SK-MEL-5 (cell line): ENCODE results near the gene SLAIN2. TPM values are rescaled to one million over a fixed set of nuclear protein-coding genes. Genes with fewer than 3 reads are reported as not detected.
A peak's percentile ranks its signal among the peaks of the same experiment; 100 is the strongest.
"Not testable (repeated sequence)": the region's sequence is repeated elsewhere in the genome, so short reads cannot be mapped to it uniquely, and the experiment has no call there.

Experiments used
- DNase-seq: peaks from one replicate; pipeline ENCODE4 v3.0.0-alpha.2; 2016; ENCODE audit warnings: low read depth, low spot score
- in situ Hi-C: cut with HindIII; loops from 2 replicates; pipeline ENCODE4 v1.10.0; 2016; ENCODE audit warnings: low sequenced_read_pairs, high pct_unique_total_duplicates, low pct_unique_long_range_greater_than_20kb
- polyA plus RNA-seq, 2 experiments: library from polyadenylated mRNA; depleted of rRNA; stranded (reverse); fragments of >200 nt; gene quantifications; 2 replicates each; pipeline ENCODE4 v1.2.3, GENCODE V29; 2015
- total RNA-seq: library from RNA; depleted of rRNA; stranded (reverse); fragments of >200 nt; shearing (Covaris generic); gene quantifications from 2 replicates; pipeline ENCODE4 v1.2.3, GENCODE V29; 2014; rRNA removed

SLAIN2 gene
- 22.0 and 36.6 TPM in 2 replicates for total RNA-seq
- 34.3 and 39.9 TPM in 2 replicates for polyA plus RNA-seq (2015; cell fraction: cytosol; rRNA removed)
- 4.4 and 33.8 TPM in 2 replicates for polyA plus RNA-seq (2015; cell fraction: nucleus; rRNA removed)

DNA sequence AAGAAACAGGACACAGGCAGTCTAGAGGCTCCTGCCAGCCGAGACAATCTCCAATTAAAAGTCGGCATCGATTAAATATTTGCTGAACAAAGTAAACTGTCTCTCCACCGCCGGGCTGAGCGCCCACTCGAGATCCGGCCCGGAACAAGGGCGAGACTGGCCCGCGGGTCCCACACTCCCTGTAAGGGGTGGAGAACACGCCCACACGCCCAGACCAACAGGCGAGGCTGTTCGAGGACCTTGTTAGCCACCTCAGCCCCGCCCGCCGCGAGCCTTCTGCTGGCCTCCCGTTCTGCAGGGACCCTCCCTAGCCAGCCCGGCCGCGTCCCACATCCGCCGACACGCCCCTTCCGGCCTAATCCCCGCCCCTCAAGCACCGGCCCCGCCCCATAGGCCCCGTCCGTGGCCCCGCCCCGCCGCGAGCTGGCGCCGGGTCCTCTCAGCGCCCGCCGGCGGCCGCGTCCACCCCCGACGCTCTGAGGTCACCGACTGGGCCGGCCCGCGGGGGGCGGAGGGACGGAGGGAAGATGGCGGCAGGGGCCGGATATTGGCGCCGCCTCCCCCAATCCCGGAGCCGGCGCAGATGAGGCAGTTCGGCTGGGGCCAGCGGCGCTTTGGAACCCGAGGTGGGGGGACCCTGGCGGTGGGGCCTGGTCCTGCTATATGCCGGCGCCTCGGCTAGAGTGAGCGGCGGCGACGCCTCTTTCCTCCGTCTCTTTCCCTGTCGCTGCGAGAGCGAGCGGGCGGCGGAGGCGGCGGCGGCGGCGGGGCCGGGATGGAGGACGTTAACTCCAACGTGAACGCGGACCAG lies at the start of gene SLAIN2:
Gene SLAIN2 (plus strand): TSS at position 565 of the 811 bp plus-strand sequence. CDS start 211 bp downstream, at position 776.
- DNase-seq: peak; percentile 96
- in situ Hi-C loops: no loop called here

DNA sequence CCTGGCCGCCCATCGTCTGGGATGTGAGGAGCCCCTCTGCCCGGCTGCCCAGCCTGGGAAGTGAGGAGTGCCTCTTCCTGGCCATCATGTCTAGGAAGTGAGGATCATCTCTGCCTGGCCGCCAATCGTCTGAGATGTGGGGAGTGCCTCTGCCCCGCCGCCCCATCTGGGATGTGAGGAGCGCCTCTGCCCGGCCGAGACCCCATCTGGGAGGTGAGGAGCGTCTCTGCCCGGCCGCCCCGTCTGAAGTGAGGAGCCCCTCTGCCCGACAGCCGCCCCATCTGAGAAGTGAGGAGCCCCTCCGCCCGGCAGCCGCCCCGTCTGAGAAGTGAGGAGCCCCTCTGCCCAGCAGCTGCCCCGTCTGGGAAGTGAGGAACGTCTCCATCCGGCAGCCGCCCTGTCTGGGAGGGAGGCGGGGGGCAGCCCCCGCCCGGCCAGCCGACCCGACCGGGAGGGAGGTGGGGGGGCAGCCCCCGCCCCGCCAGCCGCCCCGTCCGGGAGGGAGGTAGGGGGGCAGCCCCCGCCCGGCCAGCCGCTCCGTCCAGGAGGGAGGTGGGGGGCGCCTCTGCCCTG lies 49.0 kb upstream of the SLAIN2 start:
- DNase-seq, in situ Hi-C loops: not testable (repeated sequence)

DNA sequence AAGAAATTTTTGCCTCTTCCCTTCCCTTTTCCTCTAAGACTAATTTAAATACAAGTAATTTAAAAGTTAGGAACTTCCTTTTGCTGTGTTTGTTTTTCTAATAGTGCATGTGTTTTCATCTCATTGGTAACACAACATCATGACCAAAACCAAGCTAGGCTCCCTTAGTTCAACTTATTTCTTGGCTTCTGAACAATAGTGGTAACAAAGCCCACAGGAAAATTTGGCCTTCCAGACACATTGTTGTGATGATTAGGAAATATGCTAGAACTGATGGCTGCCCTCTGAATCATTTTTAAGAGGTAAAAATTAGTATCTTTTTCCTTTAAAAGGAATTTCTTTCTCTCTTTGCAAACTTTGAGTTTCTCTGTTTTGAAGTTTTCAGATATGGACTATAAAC lies 46.2 kb upstream of the SLAIN2 start:
- no peak for DNase-seq
- in situ Hi-C loops: no loop called here

DNA sequence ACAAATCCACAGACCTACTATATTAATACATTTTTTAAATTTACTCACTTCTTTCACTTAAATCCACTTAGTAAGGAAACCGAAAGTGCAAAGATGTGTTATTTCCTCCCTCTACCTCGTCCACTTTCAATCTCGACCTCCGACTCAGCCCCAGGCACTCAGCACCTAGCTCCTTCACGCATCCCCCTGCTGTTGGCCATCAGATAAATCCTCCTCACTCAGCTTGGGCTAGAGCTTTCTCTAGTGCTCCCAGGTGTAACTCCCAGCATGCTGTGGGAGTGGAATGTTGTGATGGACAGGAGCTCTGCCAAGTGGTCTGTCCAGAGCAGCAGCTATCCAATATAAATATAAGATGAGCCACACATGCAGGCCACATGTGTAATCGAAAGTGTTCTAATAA lies 45.0 kb upstream of the SLAIN2 start:
- in situ Hi-C loops: no loop called here
- no peak for DNase-seq

DNA sequence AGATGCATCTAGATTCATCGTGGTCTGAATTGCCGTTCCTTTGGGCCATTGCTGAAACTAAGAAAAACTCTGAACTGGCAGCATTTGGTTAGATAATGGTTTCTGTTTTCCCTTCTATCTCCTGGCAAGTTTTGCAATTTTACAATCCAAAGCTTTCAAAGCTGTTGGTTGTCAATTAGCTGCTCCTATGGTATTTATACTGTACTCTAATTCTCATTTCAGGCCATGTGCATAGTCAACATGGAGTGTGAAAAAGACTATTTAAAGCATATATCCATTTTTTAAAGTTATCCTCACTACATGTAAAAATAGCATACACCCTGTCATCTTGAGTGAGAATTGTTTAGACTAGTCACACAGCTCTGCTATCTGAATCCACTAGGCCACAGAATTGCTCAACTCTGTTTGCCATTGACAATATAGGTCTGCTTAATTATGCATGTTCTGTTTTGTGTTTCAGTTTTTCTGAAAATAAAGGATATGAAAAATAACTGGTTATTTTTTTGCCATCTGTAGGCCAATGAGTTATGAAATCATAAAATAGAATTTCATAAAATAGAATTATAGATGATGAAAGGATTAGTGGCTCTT lies 44.0 kb upstream of the SLAIN2 start:
- DNase-seq: no peak
- in situ Hi-C loops: no loop called here

DNA sequence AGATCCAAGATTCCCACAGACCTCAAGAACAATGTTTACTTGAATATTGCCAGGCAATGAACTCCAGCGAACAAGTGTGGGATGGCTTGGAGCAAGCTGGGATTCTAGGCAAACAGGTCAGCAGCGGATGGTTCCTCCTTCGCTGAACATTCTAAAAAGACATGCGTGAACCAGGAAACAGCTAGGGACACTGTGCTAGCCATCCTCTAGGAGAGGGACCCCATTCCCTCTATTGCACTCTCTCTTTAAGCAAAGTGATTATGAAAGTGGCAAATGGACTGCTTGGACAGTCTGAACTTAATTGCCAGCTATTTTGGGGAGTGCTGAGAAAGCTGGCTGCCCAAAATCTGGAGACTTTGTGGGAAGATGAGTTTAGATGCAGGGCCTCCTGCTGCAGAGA lies 41.8 kb upstream of the SLAIN2 start:
- in situ Hi-C loops: no loop called here
- DNase-seq: no peak

DNA sequence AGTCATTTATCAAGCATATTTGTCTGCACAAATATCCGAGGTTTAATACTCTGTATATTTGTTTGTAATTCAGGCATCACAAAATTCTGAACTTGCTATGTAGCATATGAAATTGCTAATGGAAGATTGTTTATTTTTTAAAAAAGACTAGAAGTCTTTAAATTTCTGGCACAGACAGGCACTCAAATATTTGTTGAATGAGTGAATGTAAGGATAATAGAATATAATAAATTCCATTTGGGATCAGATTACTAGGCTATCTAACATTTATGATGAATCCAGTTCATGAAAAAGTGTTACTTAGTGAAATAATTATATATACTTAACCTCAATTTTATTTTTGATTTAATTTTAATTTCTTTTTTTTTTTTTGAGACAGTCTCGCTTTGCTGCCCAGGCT lies 41.3 kb upstream of the SLAIN2 start:
- in situ Hi-C loops: no loop called here
- no peak for DNase-seq

DNA sequence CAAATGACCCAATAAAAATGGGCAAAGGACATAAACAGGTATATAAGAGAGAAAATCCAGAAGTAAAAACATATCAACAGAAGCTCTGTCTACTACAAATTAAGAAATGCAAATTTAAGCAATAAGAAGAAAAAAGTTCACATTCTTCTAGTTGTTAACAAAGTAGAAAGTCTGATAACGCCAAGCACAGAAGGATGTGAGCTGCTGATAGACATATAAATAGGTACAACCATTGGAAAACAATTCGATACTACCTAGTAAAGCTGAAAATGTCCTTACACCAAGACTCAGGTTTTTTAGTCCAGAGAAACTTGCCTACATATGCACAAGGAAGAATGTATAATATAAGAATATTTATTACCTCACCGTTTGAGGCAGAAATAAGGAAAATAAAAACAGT lies 35.8 kb upstream of the SLAIN2 start:
- in situ Hi-C loops: no loop called here
- DNase-seq: no peak

DNA sequence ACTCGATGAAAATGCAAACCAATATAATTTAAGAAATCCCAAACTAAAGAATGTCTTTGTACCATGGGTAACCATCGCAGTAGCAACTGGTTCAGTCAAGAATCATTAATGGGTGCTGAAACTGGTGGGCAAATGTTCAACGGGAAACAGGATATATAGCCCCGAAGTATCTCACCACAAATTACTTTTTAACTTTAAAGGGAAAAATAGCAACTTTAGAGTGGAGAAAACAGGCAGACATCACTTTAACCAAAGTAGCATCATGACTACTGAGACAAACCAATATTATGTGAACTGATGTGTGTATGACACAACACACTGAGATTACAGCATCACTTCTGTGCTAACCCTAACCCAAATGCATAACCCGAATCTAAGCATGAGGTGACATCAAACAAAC lies 33.8 kb upstream of the SLAIN2 start:
- DNase-seq: no peak
- in situ Hi-C loops: no loop called here

DNA sequence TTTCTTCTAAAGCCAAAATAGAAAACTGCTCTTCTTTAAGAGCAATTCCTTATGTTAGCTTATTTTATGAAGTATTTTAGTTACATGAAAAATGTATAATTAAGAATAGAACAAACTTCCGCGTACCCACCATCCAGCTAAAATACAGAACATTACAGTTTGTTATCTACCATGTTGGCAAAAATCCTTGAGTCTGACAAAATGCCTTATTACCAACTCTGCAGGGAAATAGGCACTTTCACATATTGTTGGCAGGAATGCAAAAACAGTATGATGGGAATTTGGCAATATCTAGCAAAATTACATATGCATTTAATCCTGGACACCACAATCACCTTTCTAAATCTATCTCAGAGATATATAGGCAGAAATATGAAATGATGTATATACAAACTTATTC lies 32.4 kb upstream of the SLAIN2 start:
- DNase-seq: no peak
- in situ Hi-C loops: no loop called here

DNA sequence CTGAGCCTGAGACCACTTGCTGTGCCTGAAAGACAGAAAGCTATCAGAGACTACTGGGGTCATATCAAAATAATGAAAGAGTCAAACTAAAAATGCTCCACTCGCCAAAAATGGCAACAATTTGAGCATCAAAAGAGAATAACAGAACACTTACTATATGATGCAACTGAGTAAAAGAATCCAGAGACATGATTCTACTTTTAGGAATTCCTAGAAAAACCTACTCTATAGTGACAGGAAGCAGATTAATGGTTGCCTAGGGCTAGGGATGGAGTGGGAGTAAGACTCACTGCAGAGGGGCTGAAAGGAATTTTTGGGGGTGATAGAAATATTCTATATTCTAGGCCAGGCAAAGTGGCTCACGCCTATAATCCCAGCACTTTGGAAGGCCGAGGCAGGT lies 29.4 kb upstream of the SLAIN2 start:
- in situ Hi-C loops: no loop called here
- no peak for DNase-seq

DNA sequence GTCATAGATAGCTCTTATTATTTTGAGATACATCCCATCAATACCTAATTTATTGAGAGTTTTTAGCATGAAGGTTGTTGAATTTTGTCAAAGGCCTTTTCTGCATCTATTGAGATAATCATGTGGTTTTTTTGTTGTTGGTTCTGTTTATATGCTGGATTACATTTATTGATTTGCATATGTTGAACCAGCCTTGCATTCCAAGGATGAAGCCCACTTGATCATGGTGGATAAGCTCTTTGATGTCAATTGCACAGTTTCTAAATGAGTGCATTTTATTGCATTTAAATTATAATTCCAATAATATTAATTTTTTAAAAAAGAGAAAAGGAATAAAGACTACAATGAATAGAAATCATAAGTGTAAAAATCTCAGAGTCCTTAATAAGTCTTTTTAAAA lies 26.6 kb upstream of the SLAIN2 start:
- DNase-seq, in situ Hi-C loops: not testable (repeated sequence)

DNA sequence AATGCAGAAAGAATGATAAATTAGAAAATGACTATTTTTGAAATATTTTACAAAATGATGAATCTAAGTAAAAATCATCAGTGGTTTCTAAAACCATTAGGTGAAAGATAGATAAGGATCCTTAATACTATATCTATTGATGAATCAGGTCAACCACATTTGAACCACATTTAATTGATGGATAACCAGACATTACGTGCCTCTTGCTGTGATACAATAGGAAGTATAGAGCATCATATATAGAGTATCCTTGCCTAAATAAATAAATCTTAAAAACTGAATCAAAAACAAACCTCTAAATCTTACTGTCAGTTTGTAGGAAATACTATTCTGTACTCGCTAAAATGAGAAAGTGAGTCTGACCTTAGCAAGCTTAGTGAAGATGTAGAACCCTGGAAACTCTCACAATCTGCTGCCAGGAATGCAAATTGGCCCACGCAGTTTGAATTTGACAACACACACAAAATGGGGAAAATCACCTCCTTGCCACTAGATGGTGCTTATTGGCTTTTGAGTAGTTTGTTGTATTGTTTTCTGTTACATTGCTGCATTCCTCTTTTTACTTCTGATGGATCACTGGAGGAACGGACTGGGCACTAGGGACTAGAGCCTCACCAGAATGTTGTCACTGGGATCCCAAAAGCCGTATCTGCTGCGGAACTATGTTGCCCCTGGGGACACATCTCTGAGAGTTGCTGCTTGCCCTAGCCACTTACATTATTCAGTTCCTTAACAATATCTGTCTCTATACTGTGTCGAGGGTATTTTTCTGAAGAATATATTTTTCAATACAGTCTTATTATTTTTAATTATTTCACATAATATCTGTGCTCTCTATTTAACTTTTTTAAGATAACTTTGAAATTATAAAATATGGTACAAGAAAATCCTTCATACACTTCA lies 25.4 kb upstream of the SLAIN2 start:
- in situ Hi-C loops: no loop called here
- peak; percentile 77 for DNase-seq

DNA sequence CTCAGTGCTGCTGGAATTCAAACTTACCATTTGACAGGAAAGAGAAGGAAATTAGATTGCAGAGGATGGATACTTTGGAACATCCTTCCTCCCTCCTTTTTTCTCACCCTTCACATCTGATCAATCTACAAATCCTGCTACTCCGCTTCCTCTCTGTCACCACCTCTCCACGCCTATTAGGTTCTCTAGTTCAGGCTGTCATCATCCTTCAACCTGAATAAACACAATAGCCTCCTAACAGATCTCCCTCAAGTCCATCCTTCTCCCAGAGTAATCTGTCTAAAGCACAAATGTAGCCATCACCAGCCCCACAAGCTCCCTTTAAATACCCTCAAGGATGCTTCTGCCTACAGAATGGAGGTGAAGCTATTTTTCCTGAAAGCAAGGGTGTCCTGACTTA lies 20.0 kb upstream of the SLAIN2 start:
- no peak for DNase-seq
- in situ Hi-C loops: no loop called here

DNA sequence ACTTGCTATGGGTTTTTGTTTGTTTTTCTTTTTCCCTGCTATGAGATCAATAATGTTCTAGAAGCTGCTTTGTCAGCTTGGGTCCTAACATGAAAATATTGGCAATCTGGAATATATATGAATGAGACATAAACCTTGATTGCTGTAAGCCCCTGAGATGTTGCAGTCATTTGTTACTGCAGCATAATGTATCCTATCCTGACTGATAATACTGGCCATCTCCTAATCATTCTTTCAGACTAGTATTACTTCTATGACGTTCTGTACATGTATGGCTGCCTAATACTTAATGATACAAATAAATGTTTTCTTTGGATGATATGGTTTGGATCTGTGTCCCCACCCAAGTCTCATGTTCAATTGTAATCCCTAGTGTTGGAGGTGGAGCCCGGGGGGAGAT lies 19.3 kb upstream of the SLAIN2 start:
- in situ Hi-C loops: no loop called here

DNA sequence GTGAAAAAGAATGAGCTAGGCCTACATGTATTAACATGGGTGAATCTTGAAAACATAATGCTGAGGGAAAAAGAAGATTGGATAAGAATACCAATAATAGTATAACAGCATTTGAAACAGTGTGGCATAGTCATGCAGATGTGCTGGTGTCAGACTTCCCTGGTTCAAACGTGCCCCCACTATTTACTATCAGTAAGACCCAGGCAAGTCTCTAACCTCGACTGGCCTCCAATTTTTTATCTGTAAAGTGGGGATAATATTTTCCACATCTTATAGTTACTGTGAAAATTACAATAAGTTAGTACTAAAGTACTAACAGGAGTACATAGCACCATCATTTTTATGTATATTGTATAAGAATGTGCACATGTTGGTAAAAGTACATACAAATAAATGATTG lies 17.0 kb upstream of the SLAIN2 start:
- in situ Hi-C loops: no loop called here
- no peak for DNase-seq

More for the DNA sequence above, 19.3 kb upstream of the SLAIN2 start:
- no peak for DNase-seq

DNA sequence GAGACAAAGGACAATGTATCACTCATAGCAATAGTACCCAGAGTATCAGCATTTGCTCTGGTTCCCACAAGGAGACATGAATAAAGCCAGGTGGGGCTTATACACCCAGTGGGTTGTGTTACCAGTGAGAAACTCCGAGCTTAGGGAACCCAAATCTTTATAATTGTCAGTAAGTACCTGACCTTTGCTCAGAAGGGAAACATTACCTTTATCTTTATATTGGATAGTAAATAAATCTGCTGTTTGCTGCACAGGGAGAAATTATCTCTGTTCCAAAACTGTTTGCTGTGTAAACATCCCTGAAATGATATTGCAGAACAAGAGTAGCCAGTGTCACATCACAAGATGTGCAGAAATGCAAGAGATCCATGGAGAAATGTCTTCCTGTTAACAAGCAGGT lies 12.1 kb upstream of the SLAIN2 start:
- no peak for DNase-seq
- in situ Hi-C loops: no loop called here

DNA sequence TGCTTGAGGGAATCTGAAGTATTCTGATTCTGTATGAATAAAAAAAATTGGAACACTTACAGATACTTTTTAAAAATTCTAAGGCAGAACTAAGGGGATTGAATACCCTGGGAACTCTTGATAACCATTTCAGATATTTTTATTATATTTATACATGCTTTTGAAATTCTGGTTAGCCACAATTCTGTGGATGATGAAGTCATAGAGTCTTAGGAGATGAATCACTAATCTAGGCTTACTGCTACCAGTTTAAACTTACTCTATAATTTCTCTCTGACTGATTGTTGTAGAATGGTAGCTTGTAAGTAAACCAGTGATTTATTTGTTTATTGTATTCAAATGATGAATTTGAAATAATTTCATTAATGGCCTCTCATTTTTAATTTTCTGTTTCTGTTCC lies 11.4 kb upstream of the SLAIN2 start:
- DNase-seq: no peak
- in situ Hi-C loops: no loop called here
